DMS53 treated with DMSO at 0.1 percent for 48 hours (cell line): ENCODE data around the gene ZER1.
A peak's percentile ranks its signal among the peaks of the same experiment; 100 is the strongest.
"Not testable (repeated sequence)": the region's sequence is repeated elsewhere in the genome, so short reads cannot be mapped to it uniquely, and the experiment has no call there.

Experiments
- DNase-seq: peaks from one replicate; lab custom pipeline; 2025; ENCODE audit not compliant: unreplicated experiment; lab: John Stamatoyannopoulos, UW

The ZER1 gene

GRCh38 chr9:128718047-128718446, 53.7 kb downstream of the ZER1 start:
- no peak for DNase-seq

- no peak for DNase-seq
Observed at GRCh38 chr9:128716581-128717254, 55.0 kb downstream of the ZER1 start.

GRCh38 chr9:128715436-128715750, 56.3 kb downstream of the ZER1 start:
- DNase-seq = no peak

DNA sequence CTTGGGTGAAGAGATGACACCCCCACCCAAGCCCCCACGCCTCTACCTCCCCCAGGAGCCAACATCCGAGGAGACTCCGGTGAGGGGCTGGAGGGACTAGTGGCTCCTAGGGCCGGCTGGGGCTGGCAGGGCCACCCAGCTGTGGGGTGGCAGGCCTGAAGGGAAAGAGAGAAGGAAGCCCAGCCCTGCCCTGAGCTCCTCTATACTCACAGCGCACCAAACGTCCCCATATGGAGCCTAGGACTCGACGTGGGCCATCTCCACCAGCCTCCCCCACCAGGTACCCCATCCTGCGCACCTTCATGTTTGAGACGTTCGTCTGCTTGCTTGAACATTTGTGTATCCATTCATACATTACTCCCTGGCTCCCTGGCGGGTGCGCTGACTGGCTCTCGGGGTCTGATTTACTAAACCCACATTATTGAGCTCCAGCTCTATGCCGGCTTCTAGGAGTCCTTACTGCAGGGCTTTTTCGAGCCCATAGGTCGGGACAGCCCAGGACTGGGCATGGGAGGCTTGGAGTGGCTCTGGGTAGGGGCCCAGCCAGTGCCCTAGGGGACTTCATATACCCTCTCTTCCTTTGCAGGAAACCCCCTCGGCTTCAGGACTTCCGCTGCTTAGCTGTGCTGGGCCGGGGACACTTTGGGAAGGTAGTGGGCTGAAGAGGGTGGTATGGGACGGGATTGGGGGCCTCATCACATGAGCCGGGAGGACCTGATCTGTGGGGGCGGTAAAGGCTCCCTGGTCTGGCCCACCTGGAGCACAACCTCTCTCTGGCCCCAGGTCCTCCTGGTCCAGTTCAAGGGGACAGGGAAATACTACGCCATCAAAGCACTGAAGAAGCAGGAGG, 56.9 kb downstream of the ZER1 start:
- DNase-seq = no peak

DNA sequence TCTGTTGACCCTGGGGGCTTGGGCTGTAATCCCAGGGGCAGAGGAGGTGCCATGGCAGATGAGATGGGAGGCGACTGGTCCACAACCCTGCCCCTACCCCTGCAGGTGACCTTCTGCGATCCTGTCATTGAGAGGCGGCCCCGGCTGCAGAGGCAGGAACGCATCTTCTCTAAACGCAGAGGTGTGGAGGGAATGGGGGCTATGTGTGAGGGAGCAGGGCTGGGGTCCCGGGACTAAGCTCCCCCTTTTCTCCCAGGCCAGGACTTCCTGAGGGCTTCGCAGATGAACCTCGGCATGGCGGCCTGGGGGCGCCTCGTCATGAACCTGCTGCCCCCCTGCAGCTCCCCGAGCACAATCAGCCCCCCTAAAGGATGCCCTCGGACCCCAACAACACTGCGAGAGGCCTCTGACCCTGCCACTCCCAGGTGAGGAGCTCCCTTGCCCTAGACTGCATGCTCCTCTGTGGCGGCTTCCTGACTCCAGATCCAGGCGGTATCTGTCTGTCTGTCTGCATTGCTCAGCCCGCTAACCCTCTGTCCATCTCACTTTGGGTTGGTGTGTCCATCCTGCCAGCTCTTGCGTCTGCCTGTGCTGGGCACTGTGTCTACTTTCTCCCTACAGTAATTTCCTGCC, 57.7 kb downstream of the ZER1 start:
- no peak for DNase-seq

DNA sequence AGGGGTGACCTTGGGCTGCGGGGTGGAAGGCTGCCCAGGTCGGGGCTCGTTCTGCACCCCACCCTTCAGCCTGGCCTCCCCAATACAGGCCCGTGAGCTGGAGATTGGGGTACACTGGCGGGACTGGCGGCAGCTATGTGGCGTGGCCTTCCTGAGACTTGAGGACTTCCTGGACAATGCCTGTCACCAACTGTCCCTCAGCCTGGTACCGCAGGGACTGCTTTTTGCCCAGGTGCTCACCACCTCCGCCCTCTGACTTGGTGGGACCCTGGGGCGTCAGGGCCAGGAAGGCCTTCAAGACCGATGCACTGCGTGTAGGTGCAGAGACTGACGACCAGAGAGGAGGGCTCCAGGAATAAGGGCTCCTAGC, 58.3 kb downstream of the ZER1 start:
- no peak for DNase-seq

DNA sequence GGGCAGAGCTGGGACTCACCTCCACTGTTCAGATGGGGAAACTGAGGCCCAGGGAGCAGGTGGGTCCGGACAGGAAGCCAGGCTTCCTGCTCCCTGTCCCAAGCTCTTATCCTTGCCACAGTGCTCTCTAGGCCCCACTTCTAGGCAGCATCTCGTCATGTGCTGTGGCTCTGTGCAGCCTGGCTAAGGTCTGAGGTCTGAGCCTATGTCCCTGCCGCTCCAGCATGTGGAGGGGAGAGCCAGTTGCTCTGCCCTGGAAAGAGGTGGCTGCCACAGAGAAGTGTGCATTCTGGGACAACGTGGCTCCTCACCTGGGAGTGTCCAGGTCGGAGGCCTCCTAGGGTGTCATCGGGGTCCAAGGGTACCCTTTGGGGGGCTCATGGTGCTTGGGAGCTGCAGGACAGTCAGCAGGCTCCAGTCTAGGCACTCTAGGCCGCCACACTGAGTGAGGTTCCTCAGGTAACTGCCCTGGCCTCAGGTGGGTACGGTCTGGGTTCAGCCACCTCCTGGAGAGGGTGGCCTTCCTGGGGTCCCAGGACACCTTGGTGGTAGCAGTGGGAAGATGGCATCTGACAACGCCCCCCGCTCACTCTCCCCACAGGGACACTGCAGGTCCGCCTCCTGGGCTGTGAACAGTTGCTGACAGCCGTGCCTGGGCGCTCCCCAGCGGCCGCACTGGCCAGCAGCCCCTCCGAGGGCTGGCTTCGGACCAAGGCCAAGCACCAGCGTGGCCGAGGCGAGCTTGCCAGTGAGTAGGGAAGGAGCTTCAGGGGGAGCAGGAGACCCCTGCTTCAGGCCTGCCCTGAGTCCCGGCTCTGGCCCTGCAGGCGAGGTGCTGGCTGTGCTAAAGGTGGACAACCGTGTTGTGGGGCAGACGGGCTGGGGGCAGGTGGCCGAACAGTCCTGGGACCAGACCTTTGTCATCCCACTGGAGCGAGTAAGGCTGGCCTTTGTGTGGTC, 59.0 kb downstream of the ZER1 start:
- no peak for DNase-seq

DNA sequence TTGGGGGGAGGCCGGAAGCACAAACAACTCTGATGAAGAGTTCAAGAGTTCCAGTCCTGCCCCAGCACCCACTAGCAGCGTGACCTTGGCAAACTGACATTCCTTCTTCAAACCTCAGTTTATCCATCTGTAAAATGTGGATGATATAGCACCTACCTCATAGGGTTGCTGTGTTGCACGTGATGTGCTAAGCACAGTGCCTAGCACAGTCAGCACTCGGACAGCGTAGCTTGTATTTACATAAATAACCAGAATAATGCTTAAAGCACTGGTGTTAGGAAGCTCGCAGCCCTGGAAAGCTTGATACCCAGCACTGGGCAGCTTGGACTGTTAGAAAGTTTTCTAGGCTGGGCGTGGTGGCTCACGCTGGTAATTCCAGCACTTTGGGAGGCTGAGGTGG, 64.3 kb downstream of the ZER1 start:
- no peak for DNase-seq

DNA sequence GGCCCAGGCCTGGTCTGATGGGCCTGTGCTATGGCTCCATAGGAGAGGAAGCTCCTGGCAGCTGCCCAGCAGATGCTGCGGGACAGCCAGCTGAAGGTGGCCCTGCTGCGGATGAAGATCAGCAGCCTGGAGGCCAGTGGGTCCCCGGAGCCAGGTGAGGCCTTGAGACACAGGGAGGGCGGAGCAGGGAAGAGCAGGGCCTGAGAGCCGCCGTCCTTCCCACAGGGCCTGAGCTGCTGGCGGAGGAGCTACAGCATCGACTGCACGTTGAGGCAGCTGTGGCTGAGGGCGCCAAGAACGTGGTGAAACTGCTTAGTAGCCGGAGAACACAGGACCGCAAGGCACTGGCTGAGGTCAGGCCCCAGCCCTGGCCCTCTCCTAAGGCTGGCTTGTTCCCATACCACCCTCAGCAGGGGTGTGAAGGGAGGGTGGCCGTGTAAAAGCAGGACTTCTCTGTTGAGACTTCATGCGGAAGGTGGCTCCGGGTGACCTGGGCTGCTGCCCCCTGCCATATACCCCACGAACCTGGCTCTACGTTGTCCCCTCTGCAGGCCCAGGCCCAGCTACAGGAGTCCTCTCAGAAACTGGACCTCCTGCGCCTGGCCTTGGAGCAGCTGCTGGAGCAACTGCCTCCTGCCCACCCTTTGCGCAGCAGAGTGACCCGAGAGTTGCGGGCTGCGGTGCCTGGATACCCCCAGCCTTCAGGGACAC, 64.9 kb downstream of the ZER1 start:
- no peak for DNase-seq

GRCh38 chr9:128706045-128706444, 65.7 kb downstream of the ZER1 start:
- no peak for DNase-seq

GRCh38 chr9:128705051-128705965, 66.4 kb downstream of the ZER1 start:
- no peak for DNase-seq

- no peak for DNase-seq
Observed at GRCh38 chr9:128704356-128704670, 67.4 kb downstream of the ZER1 start.

DNA sequence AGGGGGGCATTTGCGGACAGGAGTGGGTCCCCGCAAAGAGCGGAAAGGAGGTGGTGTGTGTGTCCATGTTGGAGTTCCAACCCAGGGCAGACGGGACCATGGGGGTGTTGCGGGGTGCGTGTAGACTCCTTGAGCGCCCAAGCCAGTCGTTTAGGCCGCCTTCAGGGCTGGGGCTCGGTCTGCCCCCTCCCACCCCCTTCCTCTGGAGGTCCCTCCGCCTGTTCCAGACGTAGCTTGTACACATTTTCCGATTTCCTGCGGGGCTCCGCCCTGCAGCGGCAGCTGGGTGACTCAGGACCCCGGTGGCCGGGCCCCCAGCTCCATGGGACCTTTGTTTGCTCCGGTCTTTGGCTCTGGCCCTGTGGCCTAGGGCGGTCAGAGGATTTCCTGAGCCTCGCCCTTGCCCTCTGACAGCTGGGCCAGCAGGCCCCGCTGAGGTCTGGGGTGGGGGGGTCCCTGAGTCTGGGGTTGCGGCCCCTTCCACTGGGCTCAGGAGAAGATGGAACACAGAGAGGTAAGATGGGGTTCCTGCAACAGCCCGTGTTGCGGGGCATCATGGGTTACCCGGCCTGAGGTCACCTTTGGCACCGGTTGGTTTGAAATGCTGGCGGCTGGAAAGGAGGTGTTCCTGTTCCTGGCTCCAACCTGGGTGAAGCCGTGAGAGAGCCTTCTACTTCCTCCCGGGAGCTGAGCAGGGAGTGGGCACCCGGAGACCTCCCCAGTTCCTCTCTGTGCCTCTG, 67.9 kb downstream of the ZER1 start:
- DNase-seq = no peak

DNA sequence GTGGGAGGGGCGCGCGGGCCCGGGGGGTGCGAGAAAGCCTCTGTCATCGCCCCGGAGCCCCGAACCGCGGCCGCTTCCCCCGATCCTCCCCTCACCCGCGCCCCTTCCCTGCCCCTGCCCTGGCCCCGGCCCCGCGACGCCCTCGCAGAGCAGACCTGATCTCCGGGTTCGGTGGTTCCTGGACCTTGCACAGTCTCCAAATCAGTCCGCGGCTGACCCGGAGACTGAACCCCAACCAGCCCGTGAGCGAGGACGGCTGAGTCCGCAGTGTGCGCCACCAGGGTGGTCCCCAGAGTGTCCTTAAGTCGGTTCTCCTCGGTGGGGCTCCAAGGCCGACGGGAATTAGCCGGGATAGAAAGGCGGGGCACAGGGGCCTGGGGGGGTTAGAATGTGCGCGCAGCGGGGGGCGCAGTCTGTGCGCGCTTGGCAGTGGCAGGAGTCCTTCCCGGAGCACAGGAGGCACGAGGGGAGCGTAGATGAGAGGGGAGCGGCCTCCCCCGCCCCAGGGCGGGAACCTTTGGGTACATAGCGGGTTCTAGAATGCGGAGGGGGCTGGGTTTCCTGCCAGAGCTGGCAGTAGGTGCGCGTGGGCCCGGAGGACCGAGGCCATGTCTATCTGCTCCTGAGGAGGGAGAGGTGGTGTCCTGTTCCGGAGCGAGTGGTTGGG, 68.6 kb downstream of the ZER1 start:
- no peak for DNase-seq

DNA sequence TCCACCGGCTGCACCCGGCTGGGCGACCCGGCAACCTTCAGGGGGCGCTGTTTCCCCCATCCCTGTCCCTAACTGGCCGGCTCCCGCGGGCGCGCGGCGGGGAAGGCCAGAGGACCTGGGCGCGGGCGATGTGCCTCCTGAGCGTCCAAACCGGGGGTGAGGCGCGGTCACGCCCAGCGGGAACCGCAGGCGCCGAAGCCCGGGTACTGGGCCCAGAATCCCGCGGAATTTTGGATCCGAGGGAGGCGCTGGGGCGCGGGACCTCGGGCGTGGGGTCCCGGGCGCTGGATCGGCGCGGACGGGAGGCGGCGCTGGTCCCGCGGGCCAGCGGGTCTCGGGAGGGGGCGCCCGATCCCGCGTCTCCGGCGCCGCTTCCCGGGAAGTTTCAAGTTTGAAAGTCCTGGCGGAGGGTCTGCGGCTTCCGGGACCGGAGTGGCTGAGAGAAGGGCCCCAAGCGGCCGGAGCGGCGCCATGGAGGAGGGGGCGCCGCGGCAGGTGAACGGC, 69.2 kb downstream of the ZER1 start, which contains the start of gene PKN3:
TSS of gene PKN3 (plus strand) at position 59 of the 504 bp plus-strand sequence. CDS start at position 472, 413 bp downstream.
- peak; percentile 65 for DNase-seq

DNA sequence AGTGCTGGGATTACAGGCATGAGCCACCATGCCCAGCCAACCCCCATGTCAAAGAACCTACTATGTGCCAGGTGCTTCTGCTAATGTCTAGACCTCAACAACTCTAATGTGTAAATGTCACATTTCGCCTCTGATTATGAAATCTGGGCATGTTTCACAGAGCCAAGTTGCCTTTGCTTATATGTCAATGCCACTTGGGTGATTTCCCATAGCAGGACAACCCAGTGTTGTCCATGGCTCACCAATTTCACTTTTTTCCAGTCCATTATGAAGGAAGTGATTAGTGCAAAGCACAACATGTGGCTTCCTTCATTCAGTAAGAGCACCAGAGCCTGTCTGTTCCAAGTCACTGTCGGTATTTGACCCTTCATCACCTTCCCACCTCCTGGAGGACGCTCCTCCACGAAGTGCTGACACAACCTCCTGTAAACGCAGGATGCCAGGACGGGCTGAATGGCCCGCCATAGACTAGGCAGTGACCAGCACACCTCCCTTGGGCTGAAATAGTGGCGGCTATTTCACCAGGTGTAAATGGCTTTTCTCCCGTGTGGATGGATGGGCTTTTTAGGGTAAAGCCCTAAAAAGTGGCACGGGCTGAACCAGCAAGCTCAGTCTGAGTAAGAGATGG, 70.4 kb downstream of the ZER1 start:
- DNase-seq = no peak

DNA sequence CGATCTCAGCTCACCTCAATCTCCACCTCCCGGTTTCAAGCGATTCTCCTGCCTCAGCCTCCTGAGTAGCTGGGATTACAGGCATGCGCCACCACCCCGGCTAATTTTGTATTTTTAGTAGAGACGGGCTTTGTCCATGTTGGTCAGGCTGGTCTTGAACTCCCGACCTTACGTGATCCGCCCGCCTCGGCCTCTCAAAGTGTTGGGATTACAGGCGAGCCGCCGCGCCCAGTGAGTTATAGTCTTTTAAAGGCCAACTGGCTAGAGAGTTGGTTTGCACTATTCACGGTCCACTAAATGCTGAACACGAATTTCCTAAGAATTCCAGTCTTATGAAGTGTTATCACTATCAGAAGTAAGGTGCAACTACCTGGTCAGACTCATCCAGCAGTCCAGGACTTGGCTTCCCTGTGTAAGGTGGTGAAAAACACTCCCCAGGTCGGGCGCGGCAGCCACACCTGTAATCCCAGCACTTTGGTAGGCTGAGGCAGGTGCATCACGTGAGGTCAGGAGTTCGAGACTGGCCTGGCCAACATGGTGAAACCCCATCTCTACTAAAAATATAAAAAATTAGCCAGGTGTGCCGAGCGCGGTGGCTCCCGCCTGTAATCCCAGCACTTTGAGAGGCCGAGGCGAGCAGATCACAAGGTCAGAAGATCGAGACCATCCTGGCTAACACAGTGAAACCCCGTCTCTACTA, 72.5 kb downstream of the ZER1 start:
- DNase-seq = not testable (repeated sequence)
